Neural progenitor cell (in vitro differentiated cells): ENCODE results near the gene DTWD1.

Source experiments
- CTCF ChIP-seq: fragments of 200-600 bp; sonication (generic); IDR thresholded peaks from 2 replicates; pipeline ENCODE4 v1.5.1; 2017; ENCODE audit warnings: antibody characterized with exemption, mild to moderate bottlenecking
- EZH2phosphoT487 ChIP-seq: fragments of 200-600 bp; sonication (generic); IDR thresholded peaks from 2 replicates; pipeline ENCODE4 v1.6.1; 2017; ENCODE audit warnings: antibody characterized with exemption

- TF ChIP-seq EZH2phosphoT487 (no peak), CTCF (no peak)
These were observed 24.4 kb downstream of the DTWD1 start for GRCh38 chr15:49645277-49645676.
